ENCODE data around the gene RBBP8. TPM values are rescaled to one million over a fixed set of nuclear protein-coding genes. Genes with fewer than 3 reads are reported as not detected.

RBBP8 gene
- polyA plus RNA-seq, 2 donors: 34.5 to 49.3 TPM

- WGBS, 2 donors: 73 to 78% methylated on average over 6 of the region's 6 CpGs
- Histone ChIP-seq H3K27ac (ENCODE audit: low read depth in 2 of 2, low read length in 1 of 2) (no peak overlapping the region), H3K9me3 (ENCODE audit: control insufficient read depth in 2 of 2, insufficient read depth in 1 of 2, low read depth in 1 of 2, low read length in 1 of 2) (no peaks in the 10 kb centered on the region), H3K36me3 (ENCODE audit: control insufficient read depth in 2 of 2, insufficient read depth in 2 of 2, low read length in 1 of 2) (no peaks in the 10 kb centered on the region), H3K4me1 (ENCODE audit: control insufficient read depth in 2 of 2, insufficient read depth in 2 of 2, low read length in 1 of 2) (no peaks in the 10 kb centered on the region), H3K27me3 (ENCODE audit: control insufficient read depth in 1 of 2, insufficient read depth in 2 of 2, low read length in 2 of 2) (no peaks in the 10 kb centered on the region), H3K4me3 (ENCODE audit: low read depth in 1 of 2, low read length in 2 of 2) (no peak overlapping the region)
These were observed 48.4 kb downstream of the RBBP8 start for GRCh38 chr18:22981274-22982133.

- Histone ChIP-seq H3K4me1 (ENCODE audit: control insufficient read depth in 2 of 2, insufficient read depth in 2 of 2, low read length in 1 of 2) (no peaks in the 10 kb centered on the region), H3K4me3 (ENCODE audit: low read depth in 1 of 2, low read length in 2 of 2) (no peak overlapping the region), H3K36me3 (ENCODE audit: control insufficient read depth in 2 of 2, insufficient read depth in 2 of 2, low read length in 1 of 2) (no peaks in the 10 kb centered on the region), H3K27me3 (ENCODE audit: control insufficient read depth in 1 of 2, insufficient read depth in 2 of 2, low read length in 2 of 2) (no peaks in the 10 kb centered on the region), H3K27ac (ENCODE audit: low read depth in 2 of 2, low read length in 1 of 2) (no peak overlapping the region), H3K9me3 (ENCODE audit: control insufficient read depth in 2 of 2, insufficient read depth in 1 of 2, low read depth in 1 of 2, low read length in 1 of 2) (no peaks in the 10 kb centered on the region)
- WGBS, 2 donors: 26 to 31% methylated on average over 3 of the region's 3 CpGs
These were observed 50.0 kb downstream of the RBBP8 start for GRCh38 chr18:22983175-22983574.

- H3K27ac ChIP-seq (ENCODE audit: low read depth in 2 of 2, low read length in 1 of 2): no peak overlapping the region
- H3K9me3 ChIP-seq (ENCODE audit: control insufficient read depth in 2 of 2, insufficient read depth in 1 of 2, low read depth in 1 of 2, low read length in 1 of 2): no peaks in the 10 kb centered on the region
- 94 to 96% methylated on average over 2 of the region's 2 CpGs for WGBS, 2 donors
- H3K4me3 ChIP-seq (ENCODE audit: low read depth in 1 of 2, low read length in 2 of 2): no peak overlapping the region
- no peaks in the 10 kb centered on the region for H3K4me1 ChIP-seq (ENCODE audit: control insufficient read depth in 2 of 2, insufficient read depth in 2 of 2, low read length in 1 of 2)
- no peaks in the 10 kb centered on the region for H3K36me3 ChIP-seq (ENCODE audit: control insufficient read depth in 2 of 2, insufficient read depth in 2 of 2, low read length in 1 of 2)
- H3K27me3 ChIP-seq (ENCODE audit: control insufficient read depth in 1 of 2, insufficient read depth in 2 of 2, low read length in 2 of 2): no peaks in the 10 kb centered on the region
These were observed 52.1 kb downstream of the RBBP8 start for GRCh38 chr18:22985250-22985649.

GRCh38 chr18:22987547-22988189 lies 54.5 kb downstream of the RBBP8 start:
- Histone ChIP-seq H3K36me3 (ENCODE audit: control insufficient read depth in 2 of 2, insufficient read depth in 2 of 2, low read length in 1 of 2) (no peaks in the 10 kb centered on the region), H3K4me1 (ENCODE audit: control insufficient read depth in 2 of 2, insufficient read depth in 2 of 2, low read length in 1 of 2) (no peaks in the 10 kb centered on the region), H3K4me3 (ENCODE audit: low read depth in 1 of 2, low read length in 2 of 2) (no peak overlapping the region), H3K9me3 (ENCODE audit: control insufficient read depth in 2 of 2, insufficient read depth in 1 of 2, low read depth in 1 of 2, low read length in 1 of 2) (no peaks in the 10 kb centered on the region), H3K27ac (ENCODE audit: low read depth in 2 of 2, low read length in 1 of 2) (no peak overlapping the region), H3K27me3 (ENCODE audit: control insufficient read depth in 1 of 2, insufficient read depth in 2 of 2, low read length in 2 of 2) (no peaks in the 10 kb centered on the region)
- 54 to 55% methylated on average over 3 of the region's 3 CpGs for WGBS, 2 donors

GRCh38 chr18:22988208-22988607 lies 55.1 kb downstream of the RBBP8 start:
- Histone ChIP-seq H3K36me3 (ENCODE audit: control insufficient read depth in 2 of 2, insufficient read depth in 2 of 2, low read length in 1 of 2) (no peaks in the 10 kb centered on the region), H3K27me3 (ENCODE audit: control insufficient read depth in 1 of 2, insufficient read depth in 2 of 2, low read length in 2 of 2) (no peaks in the 10 kb centered on the region), H3K27ac (ENCODE audit: low read depth in 2 of 2, low read length in 1 of 2) (no peak overlapping the region), H3K4me1 (ENCODE audit: control insufficient read depth in 2 of 2, insufficient read depth in 2 of 2, low read length in 1 of 2) (no peaks in the 10 kb centered on the region), H3K4me3 (ENCODE audit: low read depth in 1 of 2, low read length in 2 of 2) (no peak overlapping the region), H3K9me3 (ENCODE audit: control insufficient read depth in 2 of 2, insufficient read depth in 1 of 2, low read depth in 1 of 2, low read length in 1 of 2) (no peaks in the 10 kb centered on the region)
- 90 to 91% methylated on average over 3 of the region's 3 CpGs for WGBS, 2 donors

GRCh38 chr18:22998344-22998743 lies 65.2 kb downstream of the RBBP8 start:
- WGBS, 2 donors: 88 to 90% methylated on average over 3 of the region's 3 CpGs
- Histone ChIP-seq H3K4me1 (ENCODE audit: control insufficient read depth in 2 of 2, insufficient read depth in 2 of 2, low read length in 1 of 2) (no peaks in the 10 kb centered on the region), H3K36me3 (ENCODE audit: control insufficient read depth in 2 of 2, insufficient read depth in 2 of 2, low read length in 1 of 2) (peaks cover 0 to 2% of the 10 kb centered on the region in 2 donors), H3K27ac (ENCODE audit: low read depth in 2 of 2, low read length in 1 of 2) (no peak overlapping the region), H3K27me3 (ENCODE audit: control insufficient read depth in 1 of 2, insufficient read depth in 2 of 2, low read length in 2 of 2) (no peaks in the 10 kb centered on the region), H3K4me3 (ENCODE audit: low read depth in 1 of 2, low read length in 2 of 2) (no peak overlapping the region), H3K9me3 (ENCODE audit: control insufficient read depth in 2 of 2, insufficient read depth in 1 of 2, low read depth in 1 of 2, low read length in 1 of 2) (no peaks in the 10 kb centered on the region)

GRCh38 chr18:22999212-22999611 lies 66.1 kb downstream of the RBBP8 start:
- no peaks in the 10 kb centered on the region for H3K9me3 ChIP-seq (ENCODE audit: control insufficient read depth in 2 of 2, insufficient read depth in 1 of 2, low read depth in 1 of 2, low read length in 1 of 2)
- H3K27me3 ChIP-seq (ENCODE audit: control insufficient read depth in 1 of 2, insufficient read depth in 2 of 2, low read length in 2 of 2): no peaks in the 10 kb centered on the region
- H3K27ac ChIP-seq (ENCODE audit: low read depth in 2 of 2, low read length in 1 of 2): no peak overlapping the region
- WGBS, 2 donors: 93 to 100% methylated on average over 1 of the region's 1 CpG
- no peaks in the 10 kb centered on the region for H3K4me1 ChIP-seq (ENCODE audit: control insufficient read depth in 2 of 2, insufficient read depth in 2 of 2, low read length in 1 of 2)
- no peak overlapping the region for H3K4me3 ChIP-seq (ENCODE audit: low read depth in 1 of 2, low read length in 2 of 2)
- peaks cover 0 to 2% of the 10 kb centered on the region in 2 donors for H3K36me3 ChIP-seq (ENCODE audit: control insufficient read depth in 2 of 2, insufficient read depth in 2 of 2, low read length in 1 of 2)

GRCh38 chr18:22999647-23000046 lies 66.5 kb downstream of the RBBP8 start:
- no peaks in the 10 kb centered on the region for H3K4me1 ChIP-seq (ENCODE audit: control insufficient read depth in 2 of 2, insufficient read depth in 2 of 2, low read length in 1 of 2)
- H3K9me3 ChIP-seq (ENCODE audit: control insufficient read depth in 2 of 2, insufficient read depth in 1 of 2, low read depth in 1 of 2, low read length in 1 of 2): no peaks in the 10 kb centered on the region
- peaks cover 0 to 2% of the 10 kb centered on the region in 2 donors for H3K36me3 ChIP-seq (ENCODE audit: control insufficient read depth in 2 of 2, insufficient read depth in 2 of 2, low read length in 1 of 2)
- H3K4me3 ChIP-seq (ENCODE audit: low read depth in 1 of 2, low read length in 2 of 2): no peak overlapping the region
- H3K27me3 ChIP-seq (ENCODE audit: control insufficient read depth in 1 of 2, insufficient read depth in 2 of 2, low read length in 2 of 2): no peaks in the 10 kb centered on the region
- no peak overlapping the region for H3K27ac ChIP-seq (ENCODE audit: low read depth in 2 of 2, low read length in 1 of 2)
- 88 to 94% methylated on average over 2 of the region's 2 CpGs for WGBS, 2 donors

- no peaks in the 10 kb centered on the region for H3K9me3 ChIP-seq (ENCODE audit: control insufficient read depth in 2 of 2, insufficient read depth in 1 of 2, low read depth in 1 of 2, low read length in 1 of 2)
- H3K4me1 ChIP-seq (ENCODE audit: control insufficient read depth in 2 of 2, insufficient read depth in 2 of 2, low read length in 1 of 2): no peaks in the 10 kb centered on the region
- H3K4me3 ChIP-seq (ENCODE audit: low read depth in 1 of 2, low read length in 2 of 2): no peak overlapping the region
- H3K27ac ChIP-seq (ENCODE audit: low read depth in 2 of 2, low read length in 1 of 2): no peak overlapping the region
- WGBS, 2 donors: 82 to 85% methylated on average over 3 of the region's 3 CpGs
- peaks cover 0 to 2% of the 10 kb centered on the region in 2 donors for H3K36me3 ChIP-seq (ENCODE audit: control insufficient read depth in 2 of 2, insufficient read depth in 2 of 2, low read length in 1 of 2)
- H3K27me3 ChIP-seq (ENCODE audit: control insufficient read depth in 1 of 2, insufficient read depth in 2 of 2, low read length in 2 of 2): no peaks in the 10 kb centered on the region
These were observed 70.2 kb downstream of the RBBP8 start for GRCh38 chr18:23003289-23003688.

Data from esophagus (tissue), 2 donors.